Mesenchymal stem cell (in vitro differentiated cells and primary cell): Measurements from ENCODE around the gene RNF144A.
"Not testable (repeated sequence)": the region's sequence is repeated elsewhere in the genome, so short reads cannot be mapped to it uniquely, and the experiment has no call there.

ENCODE experiments used
- DNase-seq: peaks from one replicate; pipeline ENCODE4 v3.0.0-alpha.2; 2013
- H2AFZ ChIP-seq: one replicate; pipeline ENCODE4 v1.6.1; 2013; ENCODE audit warnings: low read depth, mild to moderate bottlenecking, control low read depth, inconsistent platforms, low read length, moderate library complexity
- H2AK5ac ChIP-seq: 2 replicates; pipeline ENCODE4 v1.6.1; 2013; ENCODE audit warnings: low read length, moderate library complexity, mild to moderate bottlenecking, inconsistent platforms; ENCODE audit not compliant: severe bottlenecking
- H2BK120ac ChIP-seq: one replicate; pipeline ENCODE4 v1.6.1; 2013; ENCODE audit warnings: low read depth, mild to moderate bottlenecking, inconsistent platforms, low read length, moderate library complexity
- H2BK12ac ChIP-seq, 2 experiments: one replicate each; pipeline ENCODE4 v1.6.1; 2013; ENCODE audit warnings: inconsistent platforms in 2 of 2, low read length in 2 of 2, mild to moderate bottlenecking in 2 of 2, moderate library complexity in 2 of 2, control low read depth in 1 of 2
- H2BK15ac ChIP-seq: one replicate; pipeline ENCODE4 v1.6.1; 2013; ENCODE audit warnings: mild to moderate bottlenecking, low read depth, inconsistent platforms; ENCODE audit not compliant: poor library complexity, severe bottlenecking
- H2BK5ac ChIP-seq: 2 replicates; pipeline ENCODE4 v1.6.1; 2013; ENCODE audit warnings: low read depth, mild to moderate bottlenecking, low read length, control low read depth, inconsistent platforms; ENCODE audit not compliant: poor library complexity, severe bottlenecking
- H3K14ac ChIP-seq, 2 experiments: one replicate each; pipeline ENCODE4 v1.6.1; 2013; ENCODE audit warnings: inconsistent platforms in 2 of 2, low read length in 2 of 2, control low read depth in 1 of 2, mild to moderate bottlenecking in 1 of 2, moderate library complexity in 1 of 2
- H3K18ac ChIP-seq, 2 experiments: one replicate each; pipeline ENCODE4 v1.6.1; 2013; ENCODE audit warnings: inconsistent platforms in 2 of 2, low read length in 2 of 2, control low read depth in 1 of 2, low read depth in 1 of 2, mild to moderate bottlenecking in 1 of 2
- H3K23ac ChIP-seq, 2 experiments: one replicate each; pipeline ENCODE4 v1.6.1; 2013; ENCODE audit warnings: inconsistent platforms in 2 of 2, low read length in 2 of 2, mild to moderate bottlenecking in 2 of 2, moderate library complexity in 2 of 2, control low read depth in 1 of 2
- H3K27ac ChIP-seq: 2 replicates; pipeline ENCODE4 v1.5.1; 2013; ENCODE audit warnings: mild to moderate bottlenecking, moderate library complexity, low read length, control low read depth, inconsistent platforms; ENCODE audit not compliant: poor library complexity, severe bottlenecking
- H3K27me3 ChIP-seq, 2 experiments: 2 replicates each; pipeline versions ENCODE4 v1.6.1 to v1.7.0; 2013; ENCODE audit warnings: low read length in 2 of 2, mild to moderate bottlenecking in 2 of 2, moderate library complexity in 2 of 2, control low read depth in 1 of 2, inconsistent platforms in 1 of 2; ENCODE audit not compliant: control insufficient read depth in 1 of 2, insufficient read depth in 1 of 2
- H3K36me3 ChIP-seq, 2 experiments: 2 replicates each; pipeline versions ENCODE4 v1.6.1 to v1.7.0; 2013; ENCODE audit warnings: low read length in 2 of 2, control low read depth in 1 of 2, inconsistent platforms in 1 of 2, low read depth in 1 of 2, mild to moderate bottlenecking in 1 of 2; ENCODE audit not compliant: insufficient read depth in 2 of 2, control insufficient read depth in 1 of 2
- H3K4ac ChIP-seq, 2 experiments: one replicate each; pipeline ENCODE4 v1.6.1; 2013; ENCODE audit warnings: inconsistent platforms in 2 of 2, low read length in 2 of 2, mild to moderate bottlenecking in 2 of 2, moderate library complexity in 2 of 2, control low read depth in 1 of 2, low read depth in 1 of 2
- H3K4me1 ChIP-seq: 2 replicates; pipeline ENCODE4 v1.6.1; 2013; ENCODE audit warnings: low read depth, low read length, control low read depth; ENCODE audit not compliant: control insufficient read depth, insufficient read depth
- H3K4me2 ChIP-seq: 2 replicates; pipeline ENCODE4 v1.6.1; 2013; ENCODE audit warnings: low read length, mild to moderate bottlenecking, inconsistent platforms; ENCODE audit not compliant: poor library complexity, severe bottlenecking
- H3K4me3 ChIP-seq, 2 experiments: 2 replicates each; pipeline versions ENCODE4 v1.5.1 to v1.7.0; 2013; ENCODE audit warnings: low read length in 2 of 2, mild to moderate bottlenecking in 2 of 2, control low read depth in 1 of 2, low read depth in 1 of 2; ENCODE audit not compliant: insufficient read depth in 1 of 2
- H3K79me1 ChIP-seq: replicated peaks from 2 replicates; pipeline ENCODE4 v1.6.1; 2013; ENCODE audit warnings: mild to moderate bottlenecking, control low read depth, low read length, inconsistent platforms; ENCODE audit not compliant: poor library complexity, severe bottlenecking
- H3K9ac ChIP-seq: 2 replicates; pipeline ENCODE4 v1.7.0; 2013; ENCODE audit warnings: mild to moderate bottlenecking, low read length, moderate library complexity
- H3K9me3 ChIP-seq: 2 replicates; pipeline ENCODE4 v1.7.0; 2013; ENCODE audit warnings: mild to moderate bottlenecking, low read length; ENCODE audit not compliant: control insufficient read depth
- H4K8ac ChIP-seq: one replicate; pipeline ENCODE4 v1.6.1; 2013; ENCODE audit warnings: inconsistent platforms, mild to moderate bottlenecking, low read length, moderate library complexity
- H4K91ac ChIP-seq: one replicate; pipeline ENCODE4 v1.6.1; 2013; ENCODE audit warnings: mild to moderate bottlenecking, low read length, inconsistent platforms
- WGBS: methylation state at CpG from one replicate; pipeline ENCODE4 v1.1.7; 2013; ENCODE audit warnings: mixed read lengths; 5-methylcytosine and 5-hydroxymethylcytosine counted together

Gene RNF144A

GRCh38 chr2:6896930-6897759 lies 20.1 kb upstream of the RNF144A start:
- H3K4me1 ChIP-seq, result no peaks in the 10 kb centered on the region
- no peak overlapping the region for H3K4ac ChIP-seq
- no peak overlapping the region for H2AFZ ChIP-seq
- H3K79me1 ChIP-seq, result no peaks in the 10 kb centered on the region
- H3K23ac ChIP-seq, result no peak overlapping the region
- peak; percentile 59 for DNase-seq
- H4K91ac ChIP-seq, result no peak overlapping the region
- H2AK5ac ChIP-seq, result no peak overlapping the region
- no peak overlapping the region for H3K4me2 ChIP-seq
- H3K14ac ChIP-seq, result no peak overlapping the region
- no peak overlapping the region for H3K27ac ChIP-seq
- H2BK15ac ChIP-seq, result no peak overlapping the region
- peaks cover 0 to 4% of the 10 kb centered on the region in 2 experiments for H3K36me3 ChIP-seq
- H2BK120ac ChIP-seq, result no peak overlapping the region
- H2BK12ac ChIP-seq, result no peak overlapping the region
- H3K4me3 ChIP-seq, result no peak overlapping the region
- H3K9ac ChIP-seq, result peak overlapping the region; percentile 33
- H4K8ac ChIP-seq, result no peak overlapping the region
- H3K27me3 ChIP-seq, result peaks cover 0 to 4% of the 10 kb centered on the region in 2 experiments
- WGBS, result 92% methylated on average over 3 of the region's 5 CpGs
- H2BK5ac ChIP-seq, result no peak overlapping the region
- no peaks in the 10 kb centered on the region for H3K9me3 ChIP-seq
- H3K18ac ChIP-seq, result no peak overlapping the region

GRCh38 chr2:6902581-6902980 lies 14.6 kb upstream of the RNF144A start:
- not testable (repeated sequence) for H2BK5ac ChIP-seq, H3K27ac ChIP-seq, H3K9me3 ChIP-seq, H3K14ac ChIP-seq, H2BK15ac ChIP-seq, H4K8ac ChIP-seq, H3K4me1 ChIP-seq, DNase-seq, H3K4ac ChIP-seq, H3K79me1 ChIP-seq, H2BK120ac ChIP-seq, H3K36me3 ChIP-seq, H3K9ac ChIP-seq, H3K23ac ChIP-seq, H3K4me2 ChIP-seq, H2AFZ ChIP-seq, H2BK12ac ChIP-seq, H2AK5ac ChIP-seq, H3K27me3 ChIP-seq, H3K4me3 ChIP-seq, H3K18ac ChIP-seq, H4K91ac ChIP-seq
- 82% methylated on average over 2 of the region's 2 CpGs for WGBS

GRCh38 chr2:6905668-6906067 lies 11.5 kb upstream of the RNF144A start:
- no peak overlapping the region for H2BK12ac ChIP-seq
- peaks cover 0 to 15% of the 10 kb centered on the region in 2 experiments for H3K27me3 ChIP-seq
- no peak overlapping the region for H2AK5ac ChIP-seq
- no peak overlapping the region for H2BK15ac ChIP-seq
- H3K4me3 ChIP-seq, result no peak overlapping the region
- no peak overlapping the region for H3K23ac ChIP-seq
- H3K79me1 ChIP-seq, result no peaks in the 10 kb centered on the region
- no peak overlapping the region for H2BK5ac ChIP-seq
- no peak overlapping the region for H2BK120ac ChIP-seq
- H3K9me3 ChIP-seq, result no peaks in the 10 kb centered on the region
- H3K9ac ChIP-seq, result no peak overlapping the region
- H3K4me2 ChIP-seq, result no peak overlapping the region
- H3K18ac ChIP-seq, result no peak overlapping the region
- H3K27ac ChIP-seq, result no peak overlapping the region
- no peak overlapping the region for H4K91ac ChIP-seq
- H3K4ac ChIP-seq, result no peak overlapping the region
- no peak overlapping the region for H4K8ac ChIP-seq
- H3K4me1 ChIP-seq, result no peaks in the 10 kb centered on the region
- H3K14ac ChIP-seq, result no peak overlapping the region
- no CpG with 5 or more reads among the region's 1 CpG for WGBS
- no peak for DNase-seq
- no peak overlapping the region for H2AFZ ChIP-seq
- no peaks in the 10 kb centered on the region for H3K36me3 ChIP-seq

GRCh38 chr2:6906165-6906741 lies 11.0 kb upstream of the RNF144A start:
- Histone ChIP-seq H3K79me1 (no peaks in the 10 kb centered on the region), H3K4me3 (no peak overlapping the region), H3K27me3 (peaks cover 0 to 21% of the 10 kb centered on the region in 2 experiments), H3K18ac (no peak overlapping the region), H3K23ac (no peak overlapping the region), H4K91ac (no peak overlapping the region), H2AFZ (no peak overlapping the region), H4K8ac (no peak overlapping the region), H2BK120ac (no peak overlapping the region), H3K4me2 (no peak overlapping the region), H3K27ac (no peak overlapping the region), H3K9ac (no peak overlapping the region), H2BK5ac (no peak overlapping the region), H3K14ac (no peak overlapping the region), H3K9me3 (no peaks in the 10 kb centered on the region), H2BK12ac (no peak overlapping the region), H2BK15ac (no peak overlapping the region), H3K4me1 (no peaks in the 10 kb centered on the region), H3K4ac (no peak overlapping the region), H2AK5ac (no peak overlapping the region), H3K36me3 (no peaks in the 10 kb centered on the region)
- DNase-seq, result no peak
- WGBS, result 97% methylated on average over 1 of the region's 1 CpG
